Colonic mucosa (tissue), 4 donors: ENCODE data around the gene NUDT13. TPM values are rescaled to one million over a fixed set of nuclear protein-coding genes. Genes with fewer than 3 reads are reported as not detected.

Experiments
- DNase-seq: peaks from one replicate; pipeline ENCODE4 v3.0.0-alpha.2; 2020
- H3K27ac ChIP-seq: fragments of 200-600 bp; one replicate; pipeline ENCODE4 v1.8.0; 2021
- H3K27me3 ChIP-seq: fragments of 200-600 bp; one replicate; pipeline ENCODE4 v1.8.0; 2021
- H3K36me3 ChIP-seq: fragments of 200-600 bp; one replicate; pipeline ENCODE4 v1.8.0; 2021
- H3K4me1 ChIP-seq: fragments of 200-600 bp; one replicate; pipeline ENCODE4 v1.8.0; 2021; ENCODE audit warnings: mild to moderate bottlenecking
- H3K4me3 ChIP-seq: fragments of 200-600 bp; one replicate; pipeline ENCODE4 v1.8.0; 2021
- H3K9ac ChIP-seq, 2 donors: one replicate each; pipeline ENCODE4 v1.7.0; 2013; ENCODE audit warnings: control low read depth in 2 of 2, low read depth in 2 of 2, low read length in 2 of 2
- H3K9me3 ChIP-seq: fragments of 200-600 bp; one replicate; pipeline ENCODE4 v1.8.0; 2021
- CTCF ChIP-seq: fragments of 200-600 bp; IDR thresholded peaks from one replicate; pipeline ENCODE4 v1.8.0; 2022; ENCODE audit warnings: antibody characterized with exemption, mild to moderate bottlenecking
- intact Hi-C: fragments of 100-400 bp; cut with DNase I; formaldehyde crosslinking; loops from one replicate; pipeline ENCODE4 v1.14.1; 2022
- total RNA-seq, 2 donors: library from RNA; stranded (reverse); fragmentation: NEBNext Ultra II Directional in 1 of 2; extraction: Animal tissue kit (Norgen Biotek cat#: 25700) in 1 of 2; gene quantifications; one replicate each; pipeline ENCODE4 v1.2.1, GENCODE V29; 2021
- donor health status: healthy.
- donor health status: DM: no; HTN: no; CAD: no.
- donor health status: DM: no; HTN: no; CAD: no.

The NUDT13 gene
- total RNA-seq, 2 donors from 2014 or later = 1.8 to 1.9 TPM

GRCh38 chr10:73086816-73087215 lies 23.4 kb upstream of the NUDT13 start:
- Histone ChIP-seq H3K27me3 (no peaks in the 10 kb centered on the region), H3K4me1 (no peaks in the 10 kb centered on the region), H3K4me3 (no peak overlapping the region), H3K36me3 (no peaks in the 10 kb centered on the region), H3K9ac (no peak overlapping the region), H3K9me3 (no peaks in the 10 kb centered on the region), H3K27ac (no peak overlapping the region)
- intact Hi-C loops = no loop called here
- TF ChIP-seq CTCF = no peak
- DNase-seq = no peak

GRCh38 chr10:73088304-73088703 lies 22.0 kb upstream of the NUDT13 start:
- no peak overlapping the region for H3K27ac ChIP-seq
- H3K4me3 ChIP-seq = no peak overlapping the region
- H3K36me3 ChIP-seq = no peaks in the 10 kb centered on the region
- no peak for DNase-seq
- no peak overlapping the region for H3K9ac ChIP-seq
- TF ChIP-seq CTCF = no peak
- no peaks in the 10 kb centered on the region for H3K27me3 ChIP-seq
- no peaks in the 10 kb centered on the region for H3K4me1 ChIP-seq
- H3K9me3 ChIP-seq = no peaks in the 10 kb centered on the region
- intact Hi-C loops = no loop called here

- DNase-seq = no peak
- Histone ChIP-seq H3K27me3 (no peaks in the 10 kb centered on the region), H3K4me1 (no peaks in the 10 kb centered on the region), H3K9ac (no peak overlapping the region), H3K36me3 (no peaks in the 10 kb centered on the region), H3K27ac (no peak overlapping the region), H3K4me3 (no peak overlapping the region), H3K9me3 (no peaks in the 10 kb centered on the region)
- intact Hi-C loops = no loop called here
- no peak for TF ChIP-seq CTCF
These were observed 17.4 kb upstream of the NUDT13 start for GRCh38 chr10:73092830-73093229.

- DNase-seq = no peak
- H3K9ac ChIP-seq = no peak overlapping the region
- no peaks in the 10 kb centered on the region for H3K4me1 ChIP-seq
- H3K4me3 ChIP-seq = peak overlapping the region; percentile 94
- no peaks in the 10 kb centered on the region for H3K9me3 ChIP-seq
- intact Hi-C loops = no loop called here
- TF ChIP-seq CTCF = no peak
- H3K27ac ChIP-seq = no peak overlapping the region
- no peaks in the 10 kb centered on the region for H3K27me3 ChIP-seq
- no peaks in the 10 kb centered on the region for H3K36me3 ChIP-seq
These were observed 16.1 kb upstream of the NUDT13 start for GRCh38 chr10:73093922-73094850.

GRCh38 chr10:73094986-73095480 lies 15.2 kb upstream of the NUDT13 start:
- no peaks in the 10 kb centered on the region for H3K27me3 ChIP-seq
- H3K4me3 ChIP-seq = peak overlapping the region; percentile 94
- H3K27ac ChIP-seq = peak overlapping the region; percentile 99
- no peaks in the 10 kb centered on the region for H3K36me3 ChIP-seq
- intact Hi-C loops = loop anchor here (5.0 kb wide), 1 partner anchor 72 kb away; the partner anchor contains the start of genes ECD and FAM149B1
- no peak for DNase-seq
- peak overlapping the region in 1 of 2 donors; percentile 94 for H3K9ac ChIP-seq
- H3K9me3 ChIP-seq = no peaks in the 10 kb centered on the region
- H3K4me1 ChIP-seq = no peaks in the 10 kb centered on the region
- no peak for TF ChIP-seq CTCF
